Endometrium (tissue), 2 donors: Measurements from ENCODE around the gene INPP1.
A peak's percentile ranks its signal among the peaks of the same experiment; 100 is the strongest.
"Not testable (repeated sequence)": the region's sequence is repeated elsewhere in the genome, so short reads cannot be mapped to it uniquely, and the experiment has no call there.

Experiments
- FAIRE-seq: peaks from 2 replicates; lab custom pipeline; 2012; peaks lifted over from hg19 to GRCh38; lab: Jason Lieb, UNC
- donor health status: control.
- donor health status: control.

The INPP1 gene, protein sequence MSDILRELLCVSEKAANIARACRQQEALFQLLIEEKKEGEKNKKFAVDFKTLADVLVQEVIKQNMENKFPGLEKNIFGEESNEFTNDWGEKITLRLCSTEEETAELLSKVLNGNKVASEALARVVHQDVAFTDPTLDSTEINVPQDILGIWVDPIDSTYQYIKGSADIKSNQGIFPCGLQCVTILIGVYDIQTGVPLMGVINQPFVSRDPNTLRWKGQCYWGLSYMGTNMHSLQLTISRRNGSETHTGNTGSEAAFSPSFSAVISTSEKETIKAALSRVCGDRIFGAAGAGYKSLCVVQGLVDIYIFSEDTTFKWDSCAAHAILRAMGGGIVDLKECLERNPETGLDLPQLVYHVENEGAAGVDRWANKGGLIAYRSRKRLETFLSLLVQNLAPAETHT

DNA sequence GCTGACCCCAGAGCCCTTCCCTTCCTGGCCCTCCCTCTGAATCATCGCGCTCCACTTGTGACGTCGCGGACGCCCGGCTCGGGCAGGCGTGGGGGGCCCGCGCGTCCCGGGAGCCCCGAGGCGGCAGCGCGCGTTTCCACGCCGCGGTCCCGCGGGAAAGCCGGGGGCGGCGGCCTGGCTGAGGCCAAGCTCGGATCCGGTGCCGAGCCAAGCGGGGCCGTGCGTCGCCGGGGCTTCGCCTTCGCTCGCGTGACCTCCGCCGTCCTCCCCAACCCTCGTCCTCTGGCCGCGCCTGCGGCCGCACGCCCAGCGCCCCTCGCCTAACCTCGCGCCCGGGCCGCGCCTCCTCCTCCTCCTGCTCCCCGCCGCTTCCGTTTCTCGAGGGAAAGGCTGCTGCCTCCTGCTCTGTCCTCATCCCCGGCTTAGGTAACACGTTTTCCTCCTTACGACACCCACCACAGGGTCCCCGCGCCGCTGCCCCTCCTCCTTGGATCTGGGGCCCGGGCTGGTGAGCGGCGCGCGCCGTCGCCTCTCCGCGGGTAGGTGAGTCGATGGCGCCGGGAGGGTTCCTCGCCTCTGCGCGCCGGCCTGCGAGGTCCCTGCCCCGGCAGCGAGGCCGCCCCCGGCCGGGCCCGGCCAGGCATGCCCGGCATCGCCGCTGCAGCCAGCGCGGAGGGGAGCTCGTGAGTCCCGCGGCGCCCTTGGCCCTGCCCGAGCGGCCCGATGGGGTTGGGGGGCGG, at the start of gene INPP1:
INPP1 (plus strand) TSS at position 54 of the 740 bp plus-strand sequence. CDS start 16,514 bp downstream, outside the sequence.
- FAIRE-seq = no peak

- FAIRE-seq = not testable (repeated sequence)
Measured at GRCh38 chr2:190297880-190298279, 45.5 kb upstream of the INPP1 start.

DNA sequence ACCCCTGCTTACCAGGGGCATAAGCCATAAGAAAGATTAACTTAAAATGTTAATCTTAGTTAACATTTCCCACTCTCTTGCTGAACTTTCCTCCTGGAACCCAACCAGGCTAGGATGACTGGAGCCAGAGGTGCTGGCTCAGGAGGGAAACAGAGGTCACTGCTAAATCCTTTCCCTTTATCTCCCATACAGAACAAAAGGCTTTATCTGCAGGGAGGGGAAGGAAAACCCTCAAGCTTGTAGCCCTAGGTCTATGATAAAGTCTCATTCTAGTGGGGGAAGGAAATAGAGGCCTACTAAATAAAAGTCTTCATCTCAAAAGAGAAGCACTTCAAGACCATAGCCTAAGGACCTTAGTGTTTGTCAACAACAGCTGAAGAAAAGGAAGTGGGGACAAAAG, 42.4 kb upstream of the INPP1 start:
- no peak for FAIRE-seq

DNA sequence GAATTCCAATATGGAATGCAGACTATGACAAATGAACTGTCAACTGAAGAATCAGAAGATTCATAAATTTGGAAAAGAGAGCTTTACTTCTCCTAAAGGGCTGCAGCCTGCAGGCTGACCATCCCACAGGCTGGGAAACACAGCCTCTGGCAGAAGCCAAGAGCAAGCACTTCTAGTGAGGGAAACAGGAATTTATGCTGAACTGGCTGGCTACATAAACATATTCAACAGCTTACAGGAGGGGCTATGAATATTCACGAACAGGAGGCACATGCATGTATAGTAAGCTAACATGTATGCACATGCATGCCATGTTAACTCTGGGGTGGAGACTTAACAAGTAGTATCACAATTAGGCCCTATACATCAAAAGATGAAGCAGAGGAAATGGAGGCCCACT, 41.3 kb upstream of the INPP1 start:
- no peak for FAIRE-seq

DNA sequence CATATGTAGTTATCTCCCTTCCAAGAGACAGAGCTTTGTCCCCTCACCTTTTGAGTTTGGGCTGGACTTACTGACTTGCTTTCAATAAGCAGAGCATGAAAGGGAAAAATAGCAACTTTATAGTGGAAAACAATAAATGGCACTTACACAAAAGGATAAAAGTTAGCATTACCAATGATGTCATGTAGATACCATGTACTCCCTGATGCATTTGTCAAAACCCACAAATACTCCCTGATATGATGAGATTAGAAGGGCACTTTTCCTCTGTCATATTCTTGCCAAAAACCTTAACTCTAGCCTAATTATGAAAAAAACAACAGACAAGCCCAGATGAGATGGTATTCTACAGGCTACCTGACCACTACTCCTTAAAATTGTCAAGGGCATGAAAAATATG, 39.7 kb upstream of the INPP1 start:
- no peak for FAIRE-seq

DNA sequence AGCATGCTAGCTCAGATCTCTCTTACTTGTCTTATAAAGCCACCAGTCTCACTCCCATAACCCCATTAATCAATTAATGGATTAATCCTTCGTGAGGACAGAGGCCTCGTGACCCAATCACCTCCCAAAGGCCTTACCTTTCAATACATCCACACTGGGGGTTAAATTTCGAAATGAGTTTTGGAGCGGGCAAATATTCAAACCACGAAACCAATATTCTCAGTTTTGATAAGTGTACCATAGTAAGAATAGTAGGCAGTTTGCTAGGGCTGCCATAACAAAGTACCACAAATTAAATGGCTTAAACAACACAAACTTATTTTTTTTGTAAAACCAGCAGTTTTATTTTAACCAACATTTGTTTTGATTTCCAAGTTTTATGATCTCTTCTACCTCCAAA, 39.0 kb upstream of the INPP1 start:
- no peak for FAIRE-seq

DNA sequence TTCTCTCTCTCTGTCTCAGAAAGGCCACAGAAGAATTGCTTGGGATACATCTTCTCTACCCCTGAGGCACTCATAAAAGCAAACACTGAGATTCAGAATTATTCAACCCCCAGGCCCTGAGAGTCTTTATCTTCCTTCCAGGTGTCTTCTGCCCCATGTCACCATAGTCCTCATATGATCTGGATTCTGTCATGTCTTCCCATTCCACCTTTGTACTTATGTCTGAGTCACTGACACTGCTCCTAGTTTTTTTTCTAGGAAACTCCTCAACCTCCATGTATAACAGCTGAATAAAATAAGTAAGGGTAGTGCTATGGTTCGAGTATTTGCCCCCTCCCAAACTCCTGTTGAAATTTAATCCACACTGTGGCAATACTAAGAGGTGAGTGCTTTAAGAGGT, 35.4 kb upstream of the INPP1 start:
- no peak for FAIRE-seq

GRCh38 chr2:190311893-190312634, 31.3 kb upstream of the INPP1 start:
- FAIRE-seq = no peak

- not testable (repeated sequence) for FAIRE-seq
Measured at GRCh38 chr2:190312635-190313025, 30.8 kb upstream of the INPP1 start.

GRCh38 chr2:190313880-190314279, 29.5 kb upstream of the INPP1 start:
- no peak for FAIRE-seq

DNA sequence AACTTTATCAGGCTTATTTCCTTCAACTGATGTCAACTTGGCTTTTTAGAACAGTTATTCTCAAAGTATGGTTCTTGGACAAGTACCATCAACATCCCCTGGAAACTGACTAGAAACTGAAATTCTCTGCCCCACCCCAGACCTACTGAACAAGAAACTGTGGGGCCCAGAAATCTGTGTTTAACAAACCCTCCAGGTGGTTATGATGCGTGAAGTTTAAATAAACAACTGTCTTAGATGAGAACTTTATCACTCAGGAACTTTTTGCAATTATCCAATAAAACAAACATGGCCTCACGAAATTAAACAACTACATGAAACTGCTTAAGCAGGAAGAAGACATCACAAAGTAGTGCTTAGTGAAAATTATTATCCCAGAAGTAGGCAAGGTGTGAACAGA, 28.1 kb upstream of the INPP1 start:
- no peak for FAIRE-seq

- no peak for FAIRE-seq
Measured at GRCh38 chr2:190318514-190318913, 24.9 kb upstream of the INPP1 start.

GRCh38 chr2:190318931-190319554, 24.3 kb upstream of the INPP1 start:
- FAIRE-seq = no peak

- FAIRE-seq = peak; percentile 100
Measured at GRCh38 chr2:190319555-190320498, 23.6 kb upstream of the INPP1 start, which contains the start of gene HIBCH. Gene HIBCH, minus strand, starts transcription at chr2:190319826. Its CDS starts 76 bp downstream, at chr2:190319750.

GRCh38 chr2:190320696-190321095, 22.7 kb upstream of the INPP1 start:
- no peak for FAIRE-seq

- FAIRE-seq = no peak
Measured at GRCh38 chr2:190323406-190323805, 20.0 kb upstream of the INPP1 start.

- no peak for FAIRE-seq
Measured at GRCh38 chr2:190325588-190325987, 17.8 kb upstream of the INPP1 start.

DNA sequence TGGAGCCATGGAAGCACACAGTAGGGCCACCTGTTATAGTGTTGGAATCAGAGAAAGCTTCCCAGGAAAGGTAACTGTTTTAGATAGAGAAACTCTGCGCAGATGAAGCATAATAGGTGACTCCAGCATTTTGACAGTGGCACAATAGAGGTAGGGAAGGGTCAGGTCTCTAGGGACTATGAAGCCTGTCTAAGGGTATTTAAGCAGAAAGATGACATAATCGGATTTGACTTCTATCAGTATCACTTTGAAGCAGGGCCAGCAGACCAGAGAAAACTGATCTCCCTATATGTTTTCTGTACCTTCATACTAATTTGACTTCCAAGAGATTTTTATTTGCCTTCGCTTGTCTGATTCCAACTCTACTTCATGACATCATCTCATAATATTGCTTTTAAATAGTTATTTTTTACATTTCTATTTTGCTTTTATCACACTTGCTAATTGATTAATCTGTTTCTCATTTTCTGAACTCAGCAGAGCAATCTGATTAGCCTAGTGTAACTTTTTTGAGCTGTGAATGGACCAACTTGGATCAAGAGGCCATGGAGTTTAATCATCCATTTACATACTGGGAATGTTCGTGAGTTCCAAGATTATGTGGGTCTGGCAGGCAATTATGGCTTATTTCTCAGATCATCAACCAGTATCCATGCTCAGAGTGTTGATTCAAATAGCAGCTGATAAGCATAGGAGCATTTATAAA, 15.4 kb upstream of the INPP1 start:
- no peak for FAIRE-seq

DNA sequence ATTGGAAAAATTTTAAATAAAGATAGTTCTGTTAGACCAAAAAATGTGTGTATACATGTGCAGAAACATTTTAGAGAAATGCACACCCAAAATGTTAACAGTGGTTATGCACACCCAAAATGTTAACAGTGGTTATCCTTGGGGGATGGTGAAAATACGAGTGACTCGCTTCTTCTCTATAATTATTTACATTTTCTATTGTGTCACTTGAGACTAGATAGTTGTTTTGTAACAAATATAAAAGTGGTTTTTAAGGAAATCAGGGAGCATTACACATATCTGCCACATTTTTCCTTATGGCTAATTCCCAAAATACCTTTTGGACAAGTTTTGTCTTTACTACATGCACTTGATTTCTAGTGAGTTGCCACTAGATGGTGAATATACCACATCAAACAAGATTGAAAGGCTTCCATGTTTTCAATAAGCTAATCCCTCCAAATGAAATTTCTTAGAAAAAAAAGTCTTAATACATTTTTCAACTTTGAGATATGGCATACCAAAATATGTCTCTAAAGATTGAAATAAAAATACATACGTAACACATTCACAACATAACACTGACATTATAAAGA, 14.7 kb upstream of the INPP1 start:
- no peak for FAIRE-seq

DNA sequence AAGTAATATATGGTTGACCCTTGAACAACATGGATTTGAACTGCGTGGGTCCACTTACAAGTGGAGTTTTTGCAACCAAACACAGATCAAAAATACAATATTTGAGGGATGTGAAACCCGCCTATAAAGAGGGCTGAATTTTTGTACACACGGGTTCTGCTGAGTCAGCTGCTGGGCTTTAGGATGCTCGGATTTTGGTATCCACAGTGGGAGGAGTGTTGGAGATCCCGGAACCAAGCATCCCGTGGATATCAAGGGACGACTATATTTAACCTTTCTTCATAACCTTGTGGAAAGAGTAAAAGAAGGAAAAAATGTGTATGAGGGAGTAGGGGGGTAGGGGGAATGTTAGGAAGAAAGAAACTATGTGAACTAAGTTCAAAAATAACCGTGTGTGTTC, 10.0 kb upstream of the INPP1 start:
- no peak for FAIRE-seq
